PC-3 (cell line): ENCODE data around the gene ARNT2. TPM values are rescaled to one million over a fixed set of nuclear protein-coding genes. Genes with fewer than 3 reads are reported as not detected.

Source experiments
- ATAC-seq: fragments of 200-7000 bp; cut with Tn5 transposase; 2 replicates; pipeline ENCODE4 v1.9.1; 2020; ENCODE audit warnings: mild to moderate bottlenecking, moderate library complexity
- BruUV-seq: library from RNA; stranded (reverse); fragments of 400-500 nt; replicated peaks from 2 replicates; lab custom pipeline; 2021; lab: Mats Ljungman, UMichigan
- CTCF ChIA-PET: fragments of 300-600 bp; sonication (Branson Sonifier 250); formaldehyde crosslinking; loops from one replicate; lab custom pipeline; 2022; ENCODE audit warnings: antibody characterized with exemption; lab: Charles Lee
- POLR2A ChIA-PET: fragments of 300-600 bp; sonication (Branson Sonifier 250); formaldehyde crosslinking; loops from one replicate; lab custom pipeline; 2022; ENCODE audit warnings: antibody characterized with exemption; ENCODE audit not compliant: unreplicated experiment; lab: Charles Lee
- DNase-seq: peaks from one replicate; pipeline ENCODE4 v3.0.0-alpha.2; 2015
- H2AFZ ChIP-seq: fragments of 300-600 bp; sonication (generic); 2 replicates; pipeline ENCODE4 v1.6.0; 2016; ENCODE audit warnings: antibody characterized with exemption, low read length
- H3F3A ChIP-seq: fragments of 300-600 bp; sonication (generic); one replicate; pipeline ENCODE4 v1.6.0; 2017; ENCODE audit warnings: antibody characterized with exemption, low read length, control low read depth, mild to moderate bottlenecking; ENCODE audit not compliant: unreplicated experiment
- H3K27ac ChIP-seq: fragments of 300-600 bp; sonication (generic); 2 replicates; pipeline ENCODE4 v1.5.1; 2016; ENCODE audit warnings: mild to moderate bottlenecking, low read length
- H3K27me3 ChIP-seq: fragments of 300-600 bp; sonication (generic); 2 replicates; pipeline ENCODE4 v1.6.1; 2016; ENCODE audit warnings: low read length, mixed read lengths
- H3K36me3 ChIP-seq: fragments of 300-600 bp; sonication (generic); 2 replicates; pipeline ENCODE4 v1.6.1; 2016; ENCODE audit warnings: low read depth, mixed run types, low read length, mixed read lengths
- H3K4me1 ChIP-seq: fragments of 300-600 bp; sonication (generic); 2 replicates; pipeline ENCODE4 v1.5.1; 2016; ENCODE audit warnings: low read length; ENCODE audit not compliant: insufficient read depth
- H3K4me2 ChIP-seq: fragments of 300-600 bp; sonication (generic); 2 replicates; pipeline ENCODE4 v1.6.0; 2016; ENCODE audit warnings: low read length
- H3K4me3 ChIP-seq: fragments of 300-600 bp; sonication (generic); 2 replicates; pipeline ENCODE4 v1.5.1; 2016; ENCODE audit warnings: mild to moderate bottlenecking, low read length, mixed read lengths
- H3K79me2 ChIP-seq: fragments of 300-600 bp; sonication (generic); 2 replicates; pipeline ENCODE4 v1.6.1; 2017; ENCODE audit warnings: low read length, mixed read lengths
- H3K9ac ChIP-seq: fragments of 300-600 bp; sonication (generic); 2 replicates; pipeline ENCODE4 v1.6.0; 2016; ENCODE audit warnings: mild to moderate bottlenecking, low read length
- H3K9me2 ChIP-seq: fragments of 300-600 bp; sonication (generic); replicated peaks from 2 replicates; pipeline ENCODE4 v1.6.1; 2016; ENCODE audit warnings: mixed run types, low read length, mixed read lengths
- H3K9me3 ChIP-seq: fragments of 300-600 bp; sonication (generic); 2 replicates; pipeline ENCODE4 v1.6.1; 2016; ENCODE audit warnings: low read length, mixed read lengths
- H4K20me1 ChIP-seq: fragments of 300-600 bp; sonication (generic); 2 replicates; pipeline ENCODE4 v1.6.1; 2016; ENCODE audit warnings: low read length, mixed read lengths
- EZH2 ChIP-seq: fragments of 300-600 bp; sonication (generic); IDR thresholded peaks from one replicate; pipeline ENCODE4 v1.6.1; 2017; ENCODE audit warnings: antibody characterized with exemption, mild to moderate bottlenecking, low read length; ENCODE audit not compliant: unreplicated experiment
- EZH2phosphoT487 ChIP-seq: fragments of 300-600 bp; sonication (generic); IDR thresholded peaks from 2 replicates; pipeline ENCODE4 v1.6.1; 2018; ENCODE audit warnings: mild to moderate bottlenecking, antibody characterized with exemption, low read length, borderline replicate concordance
- intact Hi-C: fragments of 100-400 bp; cut with micrococcal nuclease; formaldehyde crosslinking; loops from 2 replicates; pipeline ENCODE4 v1.9.0; 2023
- total RNA-seq: library from RNA; depleted of rRNA; stranded (reverse); fragments of >200 nt; gene quantifications from 2 replicates; pipeline ENCODE4 v1.2.3, GENCODE V29; 2014
- TF ChIP-seq, protein P1 (sequence below): fragments of 300-600 bp; sonication (generic); conservative IDR thresholded peaks from 2 replicates; pipeline ENCODE4 v1.5.1; 2017; ENCODE audit warnings: antibody characterized with exemption, low read depth, mild to moderate bottlenecking, low read length

The ARNT2 gene
- total RNA-seq, 1 experiment from 2014 or later, result 0.11 TPM

GRCh38 chr15:80615783-80616391 is 211.7 kb downstream of the ARNT2 start:
- TF ChIP-seq, protein P1, sequence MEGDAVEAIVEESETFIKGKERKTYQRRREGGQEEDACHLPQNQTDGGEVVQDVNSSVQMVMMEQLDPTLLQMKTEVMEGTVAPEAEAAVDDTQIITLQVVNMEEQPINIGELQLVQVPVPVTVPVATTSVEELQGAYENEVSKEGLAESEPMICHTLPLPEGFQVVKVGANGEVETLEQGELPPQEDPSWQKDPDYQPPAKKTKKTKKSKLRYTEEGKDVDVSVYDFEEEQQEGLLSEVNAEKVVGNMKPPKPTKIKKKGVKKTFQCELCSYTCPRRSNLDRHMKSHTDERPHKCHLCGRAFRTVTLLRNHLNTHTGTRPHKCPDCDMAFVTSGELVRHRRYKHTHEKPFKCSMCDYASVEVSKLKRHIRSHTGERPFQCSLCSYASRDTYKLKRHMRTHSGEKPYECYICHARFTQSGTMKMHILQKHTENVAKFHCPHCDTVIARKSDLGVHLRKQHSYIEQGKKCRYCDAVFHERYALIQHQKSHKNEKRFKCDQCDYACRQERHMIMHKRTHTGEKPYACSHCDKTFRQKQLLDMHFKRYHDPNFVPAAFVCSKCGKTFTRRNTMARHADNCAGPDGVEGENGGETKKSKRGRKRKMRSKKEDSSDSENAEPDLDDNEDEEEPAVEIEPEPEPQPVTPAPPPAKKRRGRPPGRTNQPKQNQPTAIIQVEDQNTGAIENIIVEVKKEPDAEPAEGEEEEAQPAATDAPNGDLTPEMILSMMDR, result no peak
- TF ChIP-seq EZH2, result no peak
- TF ChIP-seq EZH2phosphoT487, result no peak
- H3K4me1 ChIP-seq, result peaks cover 8% of the 10 kb centered on the region; the same call in 1 of the 2 replicates
- no peak overlapping the region for H2AFZ ChIP-seq
- no peak overlapping the region for H3K4me3 ChIP-seq
- H3K27ac ChIP-seq, result no peak overlapping the region
- DNase-seq (peak; percentile 7), ATAC-seq (no peak)
- H3K36me3 ChIP-seq, result no peaks in the 10 kb centered on the region
- H3K4me2 ChIP-seq, result no peak overlapping the region
- H3F3A ChIP-seq, result no peaks in the 10 kb centered on the region
- no peaks in the 10 kb centered on the region for H3K27me3 ChIP-seq
- H3K9me3 ChIP-seq, result no peaks in the 10 kb centered on the region
- H4K20me1 ChIP-seq, result no peaks in the 10 kb centered on the region
- no peaks in the 10 kb centered on the region for H3K79me2 ChIP-seq
- intact Hi-C loops, result no loop called here
- H3K9me2 ChIP-seq, result no peaks in the 10 kb centered on the region
- no TSS peak for BruUV-seq
- no peak overlapping the region for H3K9ac ChIP-seq
- ChIA-PET CTCF (no interaction called here), POLR2A (no interaction called here)

- Histone ChIP-seq H3K4me3 (no peak overlapping the region), H3F3A (no peaks in the 10 kb centered on the region), H3K9ac (no peak overlapping the region), H3K27me3 (no peaks in the 10 kb centered on the region), H3K27ac (no peak overlapping the region), H3K79me2 (no peaks in the 10 kb centered on the region), H4K20me1 (no peaks in the 10 kb centered on the region), H3K9me3 (peaks cover 17% of the 10 kb centered on the region; the same call in 1 of the 2 replicates), H3K36me3 (no peaks in the 10 kb centered on the region), H2AFZ (no peak overlapping the region), H3K9me2 (no peaks in the 10 kb centered on the region), H3K4me2 (no peak overlapping the region), H3K4me1 (peaks cover 16% of the 10 kb centered on the region; the same call in 1 of the 2 replicates)
- TF ChIP-seq EZH2phosphoT487 (no peak), EZH2 (no peak)
- TF ChIP-seq, protein P1, result no peak
- ATAC-seq (no peak), DNase-seq (no peak)
- BruUV-seq, result no TSS peak
- intact Hi-C loops, result no loop called here
- ChIA-PET CTCF (interaction anchor here (0.5 to 1.0 kb wide), 2 partner anchors 41 to 66 kb away, joined by 3 read pairs; no protein-coding TSS in a partner anchor), POLR2A (no interaction called here)
Observed at GRCh38 chr15:80618685-80619400, 214.7 kb downstream of the ARNT2 start.

GRCh38 chr15:80619680-80620079 is 215.5 kb downstream of the ARNT2 start:
- Histone ChIP-seq H3K27ac (no peak overlapping the region), H3K27me3 (no peaks in the 10 kb centered on the region), H3K9me3 (peaks cover 17% of the 10 kb centered on the region; the same call in 1 of the 2 replicates), H3K4me3 (no peak overlapping the region), H3K4me2 (no peak overlapping the region), H2AFZ (no peak overlapping the region), H3F3A (no peaks in the 10 kb centered on the region), H3K36me3 (no peaks in the 10 kb centered on the region), H3K4me1 (peaks cover 16% of the 10 kb centered on the region; the same call in 1 of the 2 replicates), H4K20me1 (no peaks in the 10 kb centered on the region), H3K79me2 (no peaks in the 10 kb centered on the region), H3K9ac (no peak overlapping the region), H3K9me2 (no peaks in the 10 kb centered on the region)
- no TSS peak for BruUV-seq
- intact Hi-C loops, result no loop called here
- ATAC-seq (no peak), DNase-seq (peak; percentile 13)
- CTCF ChIA-PET, result interaction anchor here (0.5 to 1.0 kb wide), 2 partner anchors 40 to 65 kb away, joined by 3 read pairs; no protein-coding TSS in a partner anchor
- TF ChIP-seq EZH2, result no peak
- TF ChIP-seq, protein P1, result peak; percentile 29; the same call in 1 of the 2 replicates
- POLR2A ChIA-PET, result no interaction called here
